SU-DHL-6 (cell line): ENCODE data around the gene RFTN2.

Experiments
- CTCF ChIP-seq: fragments of 200-600 bp; sonication (generic); IDR thresholded peaks from one replicate; pipeline ENCODE4 v1.5.1; 2017; ENCODE audit warnings: antibody characterized with exemption, mild to moderate bottlenecking, low read length, moderate library complexity; ENCODE audit not compliant: insufficient read depth, poor library complexity, severe bottlenecking
- EZH2phosphoT487 ChIP-seq: fragments of 200-600 bp; sonication (generic), shearing (Covaris generic); conservative IDR thresholded peaks from 2 replicates; pipeline ENCODE4 v1.6.1; 2018; ENCODE audit warnings: mild to moderate bottlenecking, antibody characterized with exemption, low read length, moderate library complexity, mixed read lengths

GRCh38 chr2:197674060-197674459 is 1.3 kb downstream of the RFTN2 start:
- no peak for TF ChIP-seq CTCF
- no peak for TF ChIP-seq EZH2phosphoT487
